Measurements from ENCODE around the gene AARS2.

DNA sequence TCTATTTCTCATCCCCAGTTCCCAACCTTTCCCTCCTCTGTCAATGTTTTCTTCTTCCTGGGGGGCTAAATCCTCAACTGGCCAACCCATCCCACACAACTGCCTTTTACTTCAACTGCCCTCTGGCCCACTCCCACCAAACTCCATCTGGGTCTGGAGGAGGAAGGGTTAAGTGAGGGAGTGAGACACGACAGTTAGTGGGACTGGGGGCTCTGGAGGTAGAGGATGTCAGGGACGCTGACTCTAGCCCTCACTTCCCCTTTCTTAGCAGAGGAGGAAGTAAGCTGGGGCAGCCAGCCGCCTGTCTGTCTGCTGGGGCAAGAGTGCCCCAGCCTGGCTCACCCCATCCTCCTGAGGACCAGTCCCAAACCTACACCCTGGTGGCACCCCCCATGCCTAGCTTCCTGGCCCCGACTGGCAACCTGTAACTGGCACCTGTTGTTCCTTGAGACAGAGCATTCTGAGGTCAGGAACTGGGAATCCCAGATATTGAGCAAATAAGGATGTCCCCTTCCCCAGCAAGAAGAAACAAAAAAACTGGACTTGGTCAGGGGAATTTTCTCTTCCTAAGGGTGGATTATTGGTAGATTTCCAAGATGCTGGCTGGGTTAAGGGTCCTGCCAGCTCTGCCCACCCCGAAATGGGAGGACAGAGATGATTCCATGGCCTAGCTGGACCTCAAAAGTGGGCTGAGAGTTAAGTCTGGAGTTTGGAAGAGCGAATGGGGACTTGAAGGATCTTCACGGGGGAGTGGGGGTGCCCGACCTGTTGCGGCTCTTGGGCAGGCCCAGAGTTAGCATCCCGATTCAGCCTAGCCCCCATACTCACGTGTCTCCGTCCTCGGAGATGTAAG lies 48.8 kb downstream of the AARS2 start:
- TF ChIP-seq SNAI2 (CRISPR knock-in tag; IDR thresholded peaks at IDR 0.05) = no peak
- no peak for TF ChIP-seq ZFP30 (CRISPR knock-in tag; IDR thresholded peaks at IDR 0.05)
- TF ChIP-seq ISL1 (CRISPR knock-in tag; IDR thresholded peaks at IDR 0.05) = no peak
- no peak for TF ChIP-seq TCF4 (CRISPR knock-in tag; IDR thresholded peaks at IDR 0.05; ENCODE audit: borderline replicate concordance)
- TF ChIP-seq PPARA (CRISPR knock-in tag; IDR thresholded peaks at IDR 0.05; ENCODE audit: borderline replicate concordance) = no peak
- TF ChIP-seq ARNTL (CRISPR knock-in tag; IDR thresholded peaks at IDR 0.05; ENCODE audit: borderline replicate concordance, low read depth) = no peak

All from SK-N-SH treated with all-trans-retinoic acid at 6 μM for 48 hours (cell line).